Activated naive CD4-positive, alpha-beta T cell treated with anti-CD3 and anti-CD28 coated beads, Interleukin-2, amount 50 U/mL, for 24 hours (primary cell): ENCODE measurements around the gene SGCD.

Experiments
- H3K27ac Mint-ChIP-seq: one replicate; pipeline ENCODE4 v1.8.0; 2021; ENCODE audit warnings: mild to moderate bottlenecking, mixed read lengths
- H3K27me3 Mint-ChIP-seq: one replicate; pipeline ENCODE4 v1.8.0; 2021; ENCODE audit warnings: mixed read lengths
- H3K36me3 Mint-ChIP-seq: one replicate; pipeline ENCODE4 v1.8.0; 2021; ENCODE audit warnings: mixed read lengths
- H3K4me1 Mint-ChIP-seq: one replicate; pipeline ENCODE4 v1.8.0; 2021; ENCODE audit warnings: mixed read lengths
- H3K4me3 Mint-ChIP-seq: one replicate; pipeline ENCODE4 v1.8.0; 2021; ENCODE audit warnings: mild to moderate bottlenecking, mixed read lengths
- H3K9me3 Mint-ChIP-seq: one replicate; pipeline ENCODE4 v1.8.0; 2021; ENCODE audit warnings: mixed read lengths

Gene SGCD

DNA sequence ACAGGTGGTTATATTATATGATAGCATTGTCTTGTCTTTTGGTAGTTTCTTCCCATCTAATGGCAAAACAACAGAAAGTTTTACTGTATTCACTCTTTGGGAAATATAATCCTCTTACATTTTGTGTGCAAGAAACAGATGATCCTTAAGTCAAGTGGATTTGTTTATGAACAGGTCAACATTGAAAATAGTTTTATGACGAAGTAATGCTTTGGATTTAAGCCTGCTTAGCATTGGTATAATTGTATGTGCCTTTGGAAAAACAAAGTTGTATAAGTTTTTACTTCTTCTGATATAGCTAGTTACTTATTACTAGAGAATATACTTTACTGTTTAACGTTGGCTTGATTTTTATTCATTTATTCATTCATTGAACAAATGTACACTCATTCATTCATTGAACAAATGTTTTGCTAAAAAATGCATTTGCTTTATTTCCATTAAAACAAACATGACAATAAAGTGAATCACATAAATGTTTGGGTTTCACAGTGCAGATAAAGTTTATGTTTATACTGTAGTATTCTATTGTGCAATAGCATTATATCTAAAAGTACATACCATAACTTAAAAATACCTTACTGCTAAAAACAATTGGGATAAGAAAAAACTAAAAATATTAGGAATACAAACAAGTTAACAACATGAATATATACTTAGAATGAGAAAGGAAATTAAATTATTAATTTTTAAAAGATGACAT lies 12.3 kb downstream of the SGCD start:
- Mint-ChIP-seq H3K4me1 (no peaks in the 10 kb centered on the region), H3K9me3 (no peaks in the 10 kb centered on the region)

DNA sequence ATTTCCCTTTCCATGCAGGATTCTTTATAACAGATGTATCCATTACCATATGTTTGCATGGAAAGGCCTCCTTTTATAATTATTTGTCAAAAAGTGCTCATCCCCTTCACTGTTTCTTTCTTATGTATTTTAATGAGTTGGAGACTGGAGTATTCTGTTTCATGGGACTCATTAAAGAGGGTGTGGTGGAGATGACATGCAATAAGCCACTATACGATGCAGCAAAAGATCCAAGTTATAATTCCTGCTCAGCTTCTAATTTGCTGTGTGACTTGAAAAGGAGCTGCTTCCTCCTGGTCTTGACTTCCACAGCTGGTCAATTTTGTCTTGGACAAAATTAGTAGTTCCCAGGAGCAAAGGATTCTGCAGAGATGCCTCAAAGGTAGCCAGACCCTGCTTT lies 13.9 kb downstream of the SGCD start:
- H3K9me3 Mint-ChIP-seq = no peaks in the 10 kb centered on the region
- no peaks in the 10 kb centered on the region for H3K36me3 Mint-ChIP-seq
- no peak overlapping the region for H3K27ac Mint-ChIP-seq
- peaks cover 6% of the 10 kb centered on the region for H3K27me3 Mint-ChIP-seq
- no peaks in the 10 kb centered on the region for H3K4me1 Mint-ChIP-seq
- H3K4me3 Mint-ChIP-seq = no peak overlapping the region

More for the DNA sequence above, 12.3 kb downstream of the SGCD start:
- Mint-ChIP-seq H3K27ac (no peak overlapping the region), H3K27me3 (peaks cover 3% of the 10 kb centered on the region), H3K4me3 (no peak overlapping the region), H3K36me3 (no peaks in the 10 kb centered on the region)

GRCh38 chr5:156350256-156350655 lies 23.3 kb downstream of the SGCD start:
- H3K27ac Mint-ChIP-seq = no peak overlapping the region
- no peaks in the 10 kb centered on the region for H3K4me1 Mint-ChIP-seq
- H3K36me3 Mint-ChIP-seq = no peaks in the 10 kb centered on the region

DNA sequence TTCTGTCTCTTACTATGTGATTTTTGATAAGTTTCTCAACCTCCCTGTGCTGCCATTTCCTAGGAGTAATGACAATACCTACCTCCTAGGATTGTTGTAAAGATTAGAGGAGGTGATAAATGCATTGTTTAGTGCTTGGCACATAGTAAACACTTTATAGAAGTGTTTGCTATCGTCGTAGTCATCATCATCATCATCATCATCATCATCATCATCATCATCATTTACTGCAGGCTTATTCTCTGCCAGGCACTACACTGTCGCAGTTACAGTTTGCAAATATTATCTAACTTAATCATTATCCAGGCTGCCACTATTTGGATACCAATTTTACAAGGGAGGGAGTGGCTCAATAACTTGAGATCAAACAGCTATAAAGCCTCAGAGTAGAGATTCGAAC lies 24.5 kb downstream of the SGCD start:
- Mint-ChIP-seq H3K9me3 (no peaks in the 10 kb centered on the region), H3K27ac (no peak overlapping the region), H3K4me3 (no peak overlapping the region), H3K27me3 (peaks cover 10% of the 10 kb centered on the region), H3K36me3 (no peaks in the 10 kb centered on the region), H3K4me1 (no peaks in the 10 kb centered on the region)

More at GRCh38 chr5:156350256-156350655, 23.3 kb downstream of the SGCD start:
- no peak overlapping the region for H3K4me3 Mint-ChIP-seq
- H3K9me3 Mint-ChIP-seq = no peaks in the 10 kb centered on the region
- peaks cover 14% of the 10 kb centered on the region for H3K27me3 Mint-ChIP-seq

DNA sequence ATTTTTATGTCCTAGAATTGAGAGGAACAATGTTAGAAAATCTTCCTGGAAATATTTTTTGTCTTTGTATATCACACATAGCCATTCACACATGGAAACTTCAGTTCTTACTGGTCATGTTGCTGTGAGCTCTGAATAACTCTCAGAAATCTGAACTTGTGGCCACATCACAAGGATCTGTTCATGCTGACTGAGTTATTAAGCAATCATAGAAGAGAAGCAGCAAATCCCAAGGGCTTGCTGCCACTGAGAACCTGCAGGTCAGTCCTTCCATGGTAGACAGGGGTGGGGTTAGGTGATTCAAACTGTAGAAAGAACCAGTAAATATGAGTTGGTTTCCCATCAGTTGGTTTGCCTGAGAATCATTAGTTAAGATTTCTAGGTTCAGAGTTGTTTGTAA lies 27.6 kb downstream of the SGCD start:
- H3K4me3 Mint-ChIP-seq = no peak overlapping the region
- no peak overlapping the region for H3K27ac Mint-ChIP-seq
- H3K9me3 Mint-ChIP-seq = no peaks in the 10 kb centered on the region
- peaks cover 2% of the 10 kb centered on the region for H3K27me3 Mint-ChIP-seq
- H3K4me1 Mint-ChIP-seq = no peaks in the 10 kb centered on the region
- H3K36me3 Mint-ChIP-seq = no peaks in the 10 kb centered on the region

DNA sequence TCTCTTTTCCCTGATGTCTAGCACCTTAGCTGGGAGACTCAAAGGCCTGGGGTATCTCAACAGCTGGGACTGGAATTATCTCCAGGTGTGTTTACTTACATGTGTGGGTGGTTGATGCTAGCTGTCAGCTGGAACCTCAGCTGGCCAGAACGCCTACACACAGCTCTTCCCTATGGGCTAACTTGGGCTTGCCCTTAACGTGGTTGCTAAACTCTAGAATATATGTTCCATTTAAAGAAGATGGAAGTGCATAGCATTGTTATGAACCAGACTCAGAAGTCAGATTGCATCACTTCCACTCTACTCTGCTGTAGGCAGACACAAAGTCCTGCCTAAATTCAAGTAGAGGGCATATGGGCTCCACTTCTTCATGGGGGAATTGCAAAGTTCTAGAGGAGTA lies 29.3 kb downstream of the SGCD start:
- H3K4me3 Mint-ChIP-seq = no peak overlapping the region

DNA sequence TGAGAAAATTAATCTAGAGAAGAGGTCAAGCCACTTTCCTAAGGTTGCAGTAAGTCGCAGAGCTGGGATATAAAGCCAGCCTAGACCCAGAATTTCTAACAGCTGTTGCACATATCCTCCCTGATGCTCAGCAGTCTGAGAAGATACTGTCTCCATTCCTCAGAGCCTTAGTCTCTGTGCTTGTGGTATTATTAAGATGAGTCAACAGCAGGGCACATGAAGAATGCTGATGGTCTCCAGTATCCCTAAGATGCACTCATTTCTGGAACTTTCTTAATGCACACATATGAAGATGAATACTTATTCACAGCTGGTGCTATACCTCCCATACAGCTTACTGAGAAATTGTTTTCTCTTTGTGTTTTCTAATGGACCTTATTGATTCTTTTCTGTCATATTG lies 32.5 kb downstream of the SGCD start:
- Mint-ChIP-seq H3K27ac (no peak overlapping the region), H3K36me3 (no peaks in the 10 kb centered on the region), H3K27me3 (peaks cover 1% of the 10 kb centered on the region), H3K9me3 (no peaks in the 10 kb centered on the region), H3K4me1 (no peaks in the 10 kb centered on the region), H3K4me3 (no peak overlapping the region)

More for the DNA sequence above, 29.3 kb downstream of the SGCD start:
- H3K4me1 Mint-ChIP-seq = no peaks in the 10 kb centered on the region
- H3K27me3 Mint-ChIP-seq = peaks cover 2% of the 10 kb centered on the region
- H3K27ac Mint-ChIP-seq = no peak overlapping the region
- H3K9me3 Mint-ChIP-seq = no peaks in the 10 kb centered on the region
- no peaks in the 10 kb centered on the region for H3K36me3 Mint-ChIP-seq

DNA sequence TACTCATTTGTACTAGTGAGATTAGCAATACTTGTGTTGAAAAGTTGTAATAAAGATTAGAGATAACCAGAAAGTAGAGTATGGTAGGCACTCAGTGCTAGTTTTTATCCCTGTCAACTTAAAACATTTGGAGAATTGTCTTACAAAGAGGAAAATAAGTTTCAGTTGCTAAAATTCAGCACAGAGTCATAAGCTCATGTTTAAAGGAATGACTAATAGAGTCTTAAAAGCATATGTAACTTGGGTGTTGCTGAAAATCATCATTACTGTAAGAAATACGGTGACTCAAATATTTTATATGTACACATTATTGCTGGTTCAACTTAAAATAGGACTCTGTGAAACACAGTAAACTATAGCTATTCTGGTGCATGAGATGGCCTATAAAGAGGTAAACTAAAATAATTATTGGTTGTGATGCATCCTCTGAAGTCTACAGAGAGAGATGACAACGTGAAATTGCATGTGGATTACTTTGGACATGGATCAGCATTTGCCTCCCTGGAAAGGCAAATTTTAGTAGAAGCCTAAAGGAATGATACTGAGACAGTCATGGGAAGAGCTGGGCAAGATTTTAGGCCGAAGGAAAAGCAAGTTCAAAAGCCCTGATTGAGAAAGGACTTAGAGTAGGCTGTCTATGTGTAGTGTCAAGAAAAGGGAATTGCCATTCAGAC lies 34.6 kb downstream of the SGCD start:
- H3K36me3 Mint-ChIP-seq = no peaks in the 10 kb centered on the region
- H3K27me3 Mint-ChIP-seq = peaks cover 1% of the 10 kb centered on the region
- H3K4me3 Mint-ChIP-seq = no peak overlapping the region
- no peak overlapping the region for H3K27ac Mint-ChIP-seq
- no peaks in the 10 kb centered on the region for H3K9me3 Mint-ChIP-seq
- H3K4me1 Mint-ChIP-seq = no peaks in the 10 kb centered on the region

- peaks cover 1% of the 10 kb centered on the region for H3K27me3 Mint-ChIP-seq
- no peaks in the 10 kb centered on the region for H3K9me3 Mint-ChIP-seq
- no peak overlapping the region for H3K27ac Mint-ChIP-seq
- no peak overlapping the region for H3K4me3 Mint-ChIP-seq
- no peaks in the 10 kb centered on the region for H3K4me1 Mint-ChIP-seq
- H3K36me3 Mint-ChIP-seq = no peaks in the 10 kb centered on the region
These were observed 36.9 kb downstream of the SGCD start for GRCh38 chr5:156363861-156364260.

DNA sequence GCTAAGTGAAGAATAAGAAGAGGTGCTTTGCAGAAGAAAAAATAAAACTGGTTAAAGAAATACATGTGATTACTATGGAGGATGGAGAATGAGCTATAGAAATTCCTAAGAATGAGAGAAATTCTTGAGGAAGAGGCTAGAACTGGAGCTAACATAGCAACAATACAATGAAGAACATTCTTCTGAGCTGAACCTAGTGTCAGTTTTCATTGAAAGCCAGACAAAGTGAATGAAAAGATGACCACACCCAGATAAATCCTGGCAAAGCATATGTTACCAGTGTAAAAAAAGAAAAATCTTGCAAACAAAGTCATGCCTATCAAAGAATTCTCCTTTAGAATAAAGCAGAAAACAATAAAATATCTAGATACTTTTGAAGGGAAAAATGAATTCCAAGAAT lies 39.6 kb downstream of the SGCD start:
- H3K4me3 Mint-ChIP-seq = no peak overlapping the region
- no peaks in the 10 kb centered on the region for H3K4me1 Mint-ChIP-seq
- no peak overlapping the region for H3K27ac Mint-ChIP-seq
- H3K27me3 Mint-ChIP-seq = peaks cover 1% of the 10 kb centered on the region
- H3K9me3 Mint-ChIP-seq = no peaks in the 10 kb centered on the region
- no peaks in the 10 kb centered on the region for H3K36me3 Mint-ChIP-seq

- Mint-ChIP-seq H3K4me1 (no peaks in the 10 kb centered on the region), H3K36me3 (no peaks in the 10 kb centered on the region), H3K9me3 (no peaks in the 10 kb centered on the region), H3K27me3 (peaks cover 1% of the 10 kb centered on the region), H3K4me3 (no peak overlapping the region), H3K27ac (no peak overlapping the region)
These were observed 40.6 kb downstream of the SGCD start for GRCh38 chr5:156367597-156367996.

DNA sequence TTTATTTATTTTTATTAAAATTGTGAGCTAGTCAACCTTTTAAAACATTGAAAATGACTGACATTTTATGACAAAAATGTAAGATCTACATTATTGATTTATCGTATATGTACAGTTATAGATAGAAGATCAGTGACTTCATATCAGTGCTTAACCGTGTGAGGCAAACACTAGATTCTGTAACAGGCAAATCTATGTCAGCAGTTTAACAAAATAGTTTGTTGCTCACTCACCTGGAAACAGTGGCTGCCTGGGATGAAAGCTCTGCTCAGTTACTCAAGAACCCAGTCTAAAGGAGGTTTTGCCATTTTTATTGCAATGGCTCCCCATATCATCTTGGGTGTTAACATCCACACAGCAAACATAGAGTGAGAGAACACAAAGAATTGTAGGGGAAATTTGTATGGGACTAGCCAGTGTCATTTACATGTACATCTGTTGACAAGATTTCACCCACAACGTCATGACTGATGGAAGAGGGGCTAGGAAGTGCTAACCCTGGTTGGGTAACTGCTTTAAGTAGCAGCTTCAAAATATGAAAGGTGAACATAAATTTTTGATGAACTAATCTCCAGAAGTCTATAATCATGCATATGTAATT lies 49.0 kb downstream of the SGCD start:
- Mint-ChIP-seq H3K27ac (no peak overlapping the region), H3K36me3 (no peaks in the 10 kb centered on the region), H3K27me3 (peaks cover 5% of the 10 kb centered on the region), H3K9me3 (no peaks in the 10 kb centered on the region), H3K4me1 (no peaks in the 10 kb centered on the region), H3K4me3 (no peak overlapping the region)

GRCh38 chr5:156376751-156377150 lies 49.8 kb downstream of the SGCD start:
- H3K36me3 Mint-ChIP-seq = no peaks in the 10 kb centered on the region
- H3K9me3 Mint-ChIP-seq = no peaks in the 10 kb centered on the region
- H3K4me1 Mint-ChIP-seq = no peaks in the 10 kb centered on the region
- H3K27ac Mint-ChIP-seq = no peak overlapping the region
- H3K4me3 Mint-ChIP-seq = no peak overlapping the region
- H3K27me3 Mint-ChIP-seq = peaks cover 5% of the 10 kb centered on the region

DNA sequence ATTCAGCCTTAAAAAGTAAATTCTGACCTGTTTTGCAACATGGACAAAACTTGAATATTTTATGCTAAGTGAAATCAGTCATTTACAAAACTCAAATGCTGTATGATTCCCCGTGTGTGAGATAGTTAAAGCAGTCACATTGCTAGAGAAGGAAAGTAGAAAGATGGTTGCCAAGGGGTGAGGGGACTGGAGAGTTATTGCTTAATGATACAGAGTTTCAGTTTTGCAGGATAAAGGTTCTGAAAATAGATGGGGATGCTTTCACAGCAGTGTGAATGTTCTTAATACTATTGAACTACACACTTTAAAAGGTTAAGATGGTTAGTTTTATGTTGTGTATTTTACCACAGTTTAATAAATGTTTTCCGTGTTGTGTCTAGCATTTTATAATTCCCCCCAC lies 51.2 kb downstream of the SGCD start:
- no peak overlapping the region for H3K4me3 Mint-ChIP-seq
- no peaks in the 10 kb centered on the region for H3K9me3 Mint-ChIP-seq
- no peaks in the 10 kb centered on the region for H3K36me3 Mint-ChIP-seq
- H3K27ac Mint-ChIP-seq = no peak overlapping the region
- H3K4me1 Mint-ChIP-seq = no peaks in the 10 kb centered on the region
- peaks cover 6% of the 10 kb centered on the region for H3K27me3 Mint-ChIP-seq

- H3K4me1 Mint-ChIP-seq = no peaks in the 10 kb centered on the region
- no peak overlapping the region for H3K4me3 Mint-ChIP-seq
- H3K9me3 Mint-ChIP-seq = no peaks in the 10 kb centered on the region
- no peak overlapping the region for H3K27ac Mint-ChIP-seq
- no peaks in the 10 kb centered on the region for H3K36me3 Mint-ChIP-seq
- H3K27me3 Mint-ChIP-seq = peaks cover 6% of the 10 kb centered on the region
These were observed 52.2 kb downstream of the SGCD start for GRCh38 chr5:156379206-156379605.

- H3K27ac Mint-ChIP-seq = no peak overlapping the region
- H3K36me3 Mint-ChIP-seq = no peaks in the 10 kb centered on the region
- H3K9me3 Mint-ChIP-seq = no peaks in the 10 kb centered on the region
- H3K4me3 Mint-ChIP-seq = no peak overlapping the region
- H3K27me3 Mint-ChIP-seq = peaks cover 6% of the 10 kb centered on the region
- no peaks in the 10 kb centered on the region for H3K4me1 Mint-ChIP-seq
These were observed 53.9 kb downstream of the SGCD start for GRCh38 chr5:156380848-156381247.
